ENCODE measurements around the gene NFYB. TPM values are rescaled to one million over a fixed set of nuclear protein-coding genes. Genes with fewer than 3 reads are reported as not detected.
A peak's percentile ranks its signal among the peaks of the same experiment; 100 is the strongest.

The NFYB gene
- total RNA-seq, 2 donors from 2014 or later, result 11.7 to 13.7 TPM

GRCh38 chr12:104147346-104147745 is 9.3 kb upstream of the NFYB start:
- Mint-ChIP-seq H3K27ac (no peak overlapping the region), H3K27me3 (peaks cover 21% of the 10 kb centered on the region), H3K4me1 (no peaks in the 10 kb centered on the region), H3K4me3 (no peak overlapping the region), H3K36me3 (ENCODE audit: low read depth) (no peaks in the 10 kb centered on the region)
- DNase-seq, result no peak
- ATAC-seq, result no peak
- H3K9me3 ChIP-seq (ENCODE audit: control insufficient read depth, low read length, poor library complexity, severe bottlenecking), result no peaks in the 10 kb centered on the region

GRCh38 chr12:104143918-104144317 is 5.9 kb upstream of the NFYB start:
- H3K4me3 Mint-ChIP-seq, result no peak overlapping the region
- no peak for DNase-seq
- no peak overlapping the region for H3K27ac Mint-ChIP-seq
- peaks cover 2% of the 10 kb centered on the region for H3K36me3 Mint-ChIP-seq (ENCODE audit: low read depth)
- peaks cover 16% of the 10 kb centered on the region for H3K27me3 Mint-ChIP-seq
- no peak for ATAC-seq
- H3K9me3 ChIP-seq (ENCODE audit: control insufficient read depth, low read length, poor library complexity, severe bottlenecking), result no peaks in the 10 kb centered on the region
- H3K4me1 Mint-ChIP-seq, result peaks cover 2% of the 10 kb centered on the region

- H3K36me3 Mint-ChIP-seq (ENCODE audit: low read depth), result peaks cover 2% of the 10 kb centered on the region
- no peak overlapping the region for H3K27ac Mint-ChIP-seq
- ATAC-seq, result no peak
- DNase-seq, result no peak
- no peaks in the 10 kb centered on the region for H3K9me3 ChIP-seq (ENCODE audit: control insufficient read depth, low read length, poor library complexity, severe bottlenecking)
- peaks cover 4% of the 10 kb centered on the region for H3K4me1 Mint-ChIP-seq
- no peak overlapping the region for H3K4me3 Mint-ChIP-seq
- H3K27me3 Mint-ChIP-seq, result peaks cover 8% of the 10 kb centered on the region
These were observed 5.0 kb upstream of the NFYB start for GRCh38 chr12:104143002-104143401.

GRCh38 chr12:104142543-104142942 is 4.5 kb upstream of the NFYB start:
- ATAC-seq, result no peak
- no peak overlapping the region for H3K27ac Mint-ChIP-seq
- DNase-seq, result no peak
- H3K36me3 Mint-ChIP-seq (ENCODE audit: low read depth), result peaks cover 2% of the 10 kb centered on the region
- no peaks in the 10 kb centered on the region for H3K9me3 ChIP-seq (ENCODE audit: control insufficient read depth, low read length, poor library complexity, severe bottlenecking)
- peaks cover 4% of the 10 kb centered on the region for H3K4me1 Mint-ChIP-seq
- H3K4me3 Mint-ChIP-seq, result no peak overlapping the region
- H3K27me3 Mint-ChIP-seq, result peaks cover 8% of the 10 kb centered on the region

DNA sequence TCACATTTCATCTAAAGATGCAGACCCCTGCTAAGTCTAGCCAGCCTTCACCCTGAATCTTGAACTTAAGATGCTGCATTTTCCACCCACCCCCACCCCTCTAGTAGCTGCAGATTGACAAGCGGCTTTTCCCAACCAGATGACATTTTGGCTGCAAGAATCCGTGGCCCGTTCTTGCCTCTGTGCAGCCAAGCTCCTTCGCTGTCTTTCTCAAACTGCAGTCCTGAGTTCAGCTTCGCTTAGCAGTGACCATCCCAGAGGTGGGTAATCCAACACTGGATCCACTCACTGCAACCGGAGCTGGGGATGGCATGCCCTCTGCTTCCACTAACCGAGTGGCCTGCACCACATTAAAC is 765 bp upstream of the NFYB start:
- Mint-ChIP-seq H3K4me1 (peaks cover 7% of the 10 kb centered on the region), H3K4me3 (peak overlapping the region; percentile 69), H3K27me3 (peaks cover 8% of the 10 kb centered on the region), H3K27ac (no peak overlapping the region), H3K36me3 (ENCODE audit: low read depth) (peaks cover 2% of the 10 kb centered on the region)
- ATAC-seq (no peak), DNase-seq (no peak)
- H3K9me3 ChIP-seq (ENCODE audit: control insufficient read depth, low read length, poor library complexity, severe bottlenecking), result no peaks in the 10 kb centered on the region

GRCh38 chr12:104137001-104137901 is 759 bp downstream of the NFYB start:
- peak; percentile 2 for ATAC-seq
- H3K4me3 Mint-ChIP-seq, result peak overlapping the region; percentile 89
- H3K27me3 Mint-ChIP-seq, result peaks cover 7% of the 10 kb centered on the region
- peaks cover 11% of the 10 kb centered on the region for H3K4me1 Mint-ChIP-seq
- DNase-seq, result peak; percentile 27 to 39 (median 37)
- peak overlapping the region; percentile 67 for H3K27ac Mint-ChIP-seq
- no peaks in the 10 kb centered on the region for H3K9me3 ChIP-seq (ENCODE audit: control insufficient read depth, low read length, poor library complexity, severe bottlenecking)
- H3K36me3 Mint-ChIP-seq (ENCODE audit: low read depth), result peaks cover 5% of the 10 kb centered on the region

- Mint-ChIP-seq H3K4me1 (peaks cover 15% of the 10 kb centered on the region), H3K27me3 (peaks cover under 1% of the 10 kb centered on the region), H3K36me3 (ENCODE audit: low read depth) (peaks cover 8% of the 10 kb centered on the region), H3K27ac (peak overlapping the region; percentile 67), H3K4me3 (peak overlapping the region; percentile 89)
- DNase-seq (no peak), ATAC-seq (no peak)
- no peaks in the 10 kb centered on the region for H3K9me3 ChIP-seq (ENCODE audit: control insufficient read depth, low read length, poor library complexity, severe bottlenecking)
These were observed 1.4 kb downstream of the NFYB start for GRCh38 chr12:104136577-104136976.

- Mint-ChIP-seq H3K27ac (no peak overlapping the region), H3K36me3 (ENCODE audit: low read depth) (peaks cover 8% of the 10 kb centered on the region), H3K27me3 (no peaks in the 10 kb centered on the region), H3K4me1 (peaks cover 16% of the 10 kb centered on the region), H3K4me3 (no peak overlapping the region)
- no peaks in the 10 kb centered on the region for H3K9me3 ChIP-seq (ENCODE audit: control insufficient read depth, low read length, poor library complexity, severe bottlenecking)
- ATAC-seq (no peak), DNase-seq (no peak)
These were observed 3.1 kb downstream of the NFYB start for GRCh38 chr12:104134882-104135281.

- ATAC-seq (no peak), DNase-seq (no peak)
- H3K27me3 Mint-ChIP-seq, result no peaks in the 10 kb centered on the region
- peaks cover 20% of the 10 kb centered on the region for H3K4me1 Mint-ChIP-seq
- H3K36me3 Mint-ChIP-seq (ENCODE audit: low read depth), result peaks cover 10% of the 10 kb centered on the region
- no peak overlapping the region for H3K4me3 Mint-ChIP-seq
- no peak overlapping the region for H3K27ac Mint-ChIP-seq
- H3K9me3 ChIP-seq (ENCODE audit: control insufficient read depth, low read length, poor library complexity, severe bottlenecking), result no peaks in the 10 kb centered on the region
These were observed 4.1 kb downstream of the NFYB start for GRCh38 chr12:104133866-104134265.

GRCh38 chr12:104133321-104133720 is 4.7 kb downstream of the NFYB start:
- peaks cover 19% of the 10 kb centered on the region for H3K4me1 Mint-ChIP-seq
- H3K4me3 Mint-ChIP-seq, result no peak overlapping the region
- no peak for DNase-seq
- no peaks in the 10 kb centered on the region for H3K27me3 Mint-ChIP-seq
- H3K36me3 Mint-ChIP-seq (ENCODE audit: low read depth), result peaks cover 10% of the 10 kb centered on the region
- H3K9me3 ChIP-seq (ENCODE audit: control insufficient read depth, low read length, poor library complexity, severe bottlenecking), result no peaks in the 10 kb centered on the region
- H3K27ac Mint-ChIP-seq, result no peak overlapping the region
- ATAC-seq, result no peak

DNA sequence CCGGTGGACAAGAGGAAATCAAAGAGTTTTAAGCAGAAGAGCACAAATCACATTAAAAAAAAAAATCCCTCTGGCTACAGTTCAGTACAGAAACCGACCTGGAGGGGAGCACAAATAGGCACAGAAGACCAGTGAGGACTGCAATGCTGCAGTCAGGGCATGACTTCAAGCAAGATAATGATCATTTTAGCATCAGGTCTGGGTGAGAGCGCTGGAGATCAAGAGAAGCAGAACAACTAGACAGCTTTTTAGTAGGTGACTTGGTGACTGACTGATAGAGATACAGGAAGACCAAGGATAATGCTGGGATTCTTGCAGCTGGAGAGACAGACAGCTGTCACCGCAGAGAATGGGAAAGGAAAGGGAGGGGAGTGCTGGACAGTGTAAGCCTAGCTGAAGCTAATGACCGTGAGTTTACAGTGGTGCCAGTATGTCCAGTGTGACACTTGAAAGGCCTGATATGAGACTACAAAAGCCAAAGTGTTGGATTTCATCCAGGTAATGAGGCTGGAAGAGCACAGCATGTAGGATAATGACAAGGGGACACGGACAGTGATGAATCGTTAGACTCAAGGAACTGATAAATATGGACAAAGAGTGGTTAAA is 5.6 kb downstream of the NFYB start:
- Mint-ChIP-seq H3K4me1 (peaks cover 19% of the 10 kb centered on the region), H3K4me3 (peak overlapping the region; percentile 15)
- no peak for ATAC-seq

DNA sequence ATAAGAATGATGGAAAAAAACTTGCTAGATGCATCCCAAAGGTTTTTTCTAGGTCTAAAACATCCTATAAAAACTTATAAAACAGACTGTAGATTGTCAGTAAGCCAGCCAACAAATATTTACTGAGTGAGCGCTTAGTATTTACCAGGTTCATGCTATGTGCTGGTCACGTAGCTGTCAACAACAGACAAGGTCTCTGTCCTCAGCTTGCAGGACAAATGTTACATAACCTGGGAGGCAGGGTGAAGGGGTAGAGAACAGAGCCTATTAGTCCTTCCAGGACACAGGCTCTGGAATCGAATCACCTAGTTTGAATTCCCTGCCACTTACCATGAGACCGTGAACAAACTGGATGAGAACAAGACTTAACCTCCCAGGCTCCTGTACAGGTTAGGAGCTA is 6.4 kb downstream of the NFYB start:
- Mint-ChIP-seq H3K4me3 (no peak overlapping the region), H3K27ac (peak overlapping the region; percentile 49), H3K27me3 (no peaks in the 10 kb centered on the region), H3K36me3 (ENCODE audit: low read depth) (peaks cover 10% of the 10 kb centered on the region), H3K4me1 (peaks cover 19% of the 10 kb centered on the region)
- DNase-seq (no peak), ATAC-seq (no peak)
- H3K9me3 ChIP-seq (ENCODE audit: control insufficient read depth, low read length, poor library complexity, severe bottlenecking), result no peaks in the 10 kb centered on the region

More for the DNA sequence above, 5.6 kb downstream of the NFYB start:
- H3K27me3 Mint-ChIP-seq, result no peaks in the 10 kb centered on the region
- H3K36me3 Mint-ChIP-seq (ENCODE audit: low read depth), result peaks cover 10% of the 10 kb centered on the region
- H3K27ac Mint-ChIP-seq, result peak overlapping the region; percentile 49
- no peaks in the 10 kb centered on the region for H3K9me3 ChIP-seq (ENCODE audit: control insufficient read depth, low read length, poor library complexity, severe bottlenecking)
- DNase-seq, result no peak

DNA sequence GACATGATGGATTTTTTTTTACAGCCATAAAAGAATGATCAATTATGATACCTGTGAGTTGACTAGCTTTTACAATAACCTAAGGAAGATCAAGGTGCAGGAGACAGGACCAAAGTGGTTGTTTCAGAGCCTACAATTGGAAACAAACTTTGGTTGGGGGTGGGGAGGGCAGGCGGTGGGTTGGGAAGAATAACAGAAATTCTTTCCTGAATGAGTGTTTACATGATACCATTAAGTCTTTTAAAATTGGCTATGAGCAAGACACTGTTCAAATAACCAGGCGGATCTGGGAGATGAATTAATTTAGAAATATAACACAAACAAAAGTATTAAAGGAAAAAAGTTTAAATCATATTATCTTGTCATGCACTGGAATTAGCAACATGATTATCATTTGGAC is 7.2 kb downstream of the NFYB start:
- no peaks in the 10 kb centered on the region for H3K9me3 ChIP-seq (ENCODE audit: control insufficient read depth, low read length, poor library complexity, severe bottlenecking)
- ATAC-seq, result no peak
- Mint-ChIP-seq H3K36me3 (ENCODE audit: low read depth) (peaks cover 10% of the 10 kb centered on the region), H3K27me3 (no peaks in the 10 kb centered on the region), H3K27ac (peak overlapping the region; percentile 49), H3K4me3 (no peak overlapping the region), H3K4me1 (peaks cover 16% of the 10 kb centered on the region)
- no peak for DNase-seq
